H9 (cell line): ENCODE results near the gene IL17F. TPM values are rescaled to one million over a fixed set of nuclear protein-coding genes. Genes with fewer than 3 reads are reported as not detected.

Experiments used
- DNase-seq: peaks from one replicate; pipeline ENCODE4 v3.0.0-alpha.2; 2017
- H2AFZ ChIP-seq: one replicate; pipeline ENCODE4 v1.6.1; 2013; ENCODE audit warnings: mild to moderate bottlenecking, low read length, control low read depth, moderate library complexity
- H2AK5ac ChIP-seq: 2 replicates; pipeline ENCODE4 v1.6.1; 2013; ENCODE audit warnings: low read length, control low read depth, mixed read lengths; ENCODE audit not compliant: insufficient read length
- H2BK120ac ChIP-seq: one replicate; pipeline ENCODE4 v1.6.1; 2013; ENCODE audit warnings: low read depth, mild to moderate bottlenecking, low read length, control low read depth, inconsistent platforms; ENCODE audit not compliant: poor library complexity, severe bottlenecking
- H2BK12ac ChIP-seq: 2 replicates; pipeline ENCODE4 v1.6.1; 2013; ENCODE audit warnings: low read length, control low read depth, mixed read lengths, low read depth; ENCODE audit not compliant: insufficient read length
- H2BK15ac ChIP-seq: 2 replicates; pipeline ENCODE4 v1.6.1; 2013; ENCODE audit warnings: low read depth, low read length, control low read depth
- H2BK20ac ChIP-seq: one replicate; pipeline ENCODE4 v1.6.1; 2013; ENCODE audit warnings: low read depth, mild to moderate bottlenecking, low read length, control low read depth, inconsistent platforms; ENCODE audit not compliant: poor library complexity, severe bottlenecking
- H2BK5ac ChIP-seq: 2 replicates; pipeline ENCODE4 v1.6.1; 2013; ENCODE audit warnings: low read length, control low read depth, mixed read lengths; ENCODE audit not compliant: insufficient read length
- H3K14ac ChIP-seq: 2 replicates; pipeline ENCODE4 v1.6.1; 2013; ENCODE audit warnings: low read length, control low read depth; ENCODE audit not compliant: insufficient read depth
- H3K18ac ChIP-seq: 2 replicates; pipeline ENCODE4 v1.6.1; 2013; ENCODE audit warnings: low read depth, mild to moderate bottlenecking, mixed read lengths, low read length, control low read depth; ENCODE audit not compliant: insufficient read length
- H3K23ac ChIP-seq: 2 replicates; pipeline ENCODE4 v1.6.1; 2013; ENCODE audit warnings: low read length, control low read depth, mixed read lengths, low read depth; ENCODE audit not compliant: insufficient read length
- H3K23me2 ChIP-seq: 2 replicates; pipeline ENCODE4 v1.6.1; 2013; ENCODE audit warnings: low read depth, mild to moderate bottlenecking, mixed read lengths, low read length, control low read depth; ENCODE audit not compliant: insufficient read length, poor library complexity, severe bottlenecking
- H3K27ac ChIP-seq: 2 replicates; pipeline ENCODE4 v1.5.1; 2013; ENCODE audit warnings: low read length, control low read depth, mixed read lengths, low read depth; ENCODE audit not compliant: insufficient read length
- H3K27me3 ChIP-seq: 2 replicates; pipeline ENCODE4 v1.6.1; 2013; ENCODE audit warnings: low read length, control low read depth, inconsistent platforms; ENCODE audit not compliant: insufficient read depth
- H3K4ac ChIP-seq: 2 replicates; pipeline ENCODE4 v1.6.1; 2013; ENCODE audit warnings: low read depth, mild to moderate bottlenecking, control low read depth, inconsistent platforms, low read length, moderate library complexity
- H3K4me1 ChIP-seq: 2 replicates; pipeline ENCODE4 v1.6.1; 2013; ENCODE audit warnings: low read length, control low read depth, inconsistent platforms; ENCODE audit not compliant: insufficient read depth
- H3K4me2 ChIP-seq: 2 replicates; pipeline ENCODE4 v1.6.1; 2013; ENCODE audit warnings: low read length, control low read depth, mixed read lengths; ENCODE audit not compliant: insufficient read length, insufficient read depth
- H3K56ac ChIP-seq: 2 replicates; pipeline ENCODE4 v1.6.1; 2013; ENCODE audit warnings: low read depth, mild to moderate bottlenecking, mixed read lengths, low read length, control low read depth; ENCODE audit not compliant: insufficient read length
- H3K79me1 ChIP-seq: 2 replicates; pipeline ENCODE4 v1.6.1; 2013; ENCODE audit warnings: low read depth, mild to moderate bottlenecking, moderate library complexity, low read length, control low read depth, inconsistent platforms; ENCODE audit not compliant: insufficient read depth, poor library complexity, severe bottlenecking
- H3K79me2 ChIP-seq: 2 replicates; pipeline ENCODE4 v1.6.1; 2013; ENCODE audit warnings: low read length, control low read depth, inconsistent platforms; ENCODE audit not compliant: insufficient read depth
- H3K9ac ChIP-seq: 2 replicates; pipeline ENCODE4 v1.6.1; 2013; ENCODE audit warnings: low read length, control low read depth, mixed read lengths; ENCODE audit not compliant: insufficient read length; ENCODE audit errors: extremely low read depth
- H3K9me3 ChIP-seq: one replicate; pipeline ENCODE4 v1.6.1; 2013; ENCODE audit warnings: low read depth, low read length, inconsistent platforms; ENCODE audit not compliant: control insufficient read depth
- H3T11ph ChIP-seq: one replicate; pipeline ENCODE4 v1.6.1; 2013; ENCODE audit warnings: mild to moderate bottlenecking, low read length, control low read depth, inconsistent platforms
- H4K20me1 ChIP-seq: one replicate; pipeline ENCODE4 v1.6.1; 2013; ENCODE audit not compliant: control insufficient read depth, insufficient read length, insufficient read depth
- H4K5ac ChIP-seq: 2 replicates; pipeline ENCODE4 v1.6.1; 2013; ENCODE audit warnings: low read depth, mild to moderate bottlenecking, mixed read lengths, low read length, control low read depth; ENCODE audit not compliant: insufficient read length
- H4K8ac ChIP-seq: replicated peaks from 2 replicates; pipeline ENCODE4 v1.6.1; 2013; ENCODE audit warnings: low read length, control low read depth, mixed read lengths, low read depth; ENCODE audit not compliant: insufficient read length
- H4K91ac ChIP-seq: 2 replicates; pipeline ENCODE4 v1.6.1; 2013; ENCODE audit warnings: low read depth, mild to moderate bottlenecking, moderate library complexity, mixed read lengths, low read length, control low read depth; ENCODE audit not compliant: insufficient read length
- H3K27ac Mint-ChIP-seq, 3 experiments: 2 replicates in 2 of 3; 3 replicates in 1 of 3; pipeline ENCODE4 v1.8.0; 2020 to 2021; ENCODE audit warnings: mixed read lengths in 3 of 3, mild to moderate bottlenecking in 1 of 3, moderate library complexity in 1 of 3
- H3K27me3 Mint-ChIP-seq: 2 replicates; pipeline ENCODE4 v1.8.0; 2021; ENCODE audit warnings: low read depth, mild to moderate bottlenecking, moderate library complexity, mixed read lengths
- H3K36me3 Mint-ChIP-seq, 3 experiments: 2 replicates in 2 of 3; 3 replicates in 1 of 3; pipeline ENCODE4 v1.8.0; 2020 to 2021; ENCODE audit warnings: low read depth in 3 of 3, mixed read lengths in 3 of 3; ENCODE audit not compliant: insufficient read depth in 1 of 3
- H3K4me1 Mint-ChIP-seq, 2 experiments: 2 replicates each; pipeline ENCODE4 v1.8.0; 2020; ENCODE audit warnings: mixed read lengths in 2 of 2
- H3K4me3 Mint-ChIP-seq, 2 experiments: 2 replicates in 1 of 2; 3 replicates in 1 of 2; pipeline ENCODE4 v1.8.0; 2020 to 2021; ENCODE audit warnings: mild to moderate bottlenecking in 2 of 2, mixed read lengths in 2 of 2, moderate library complexity in 1 of 2
- H3K9me3 Mint-ChIP-seq, 2 experiments: 2 replicates in 1 of 2; 3 replicates in 1 of 2; pipeline ENCODE4 v1.8.0; 2020; ENCODE audit warnings: mild to moderate bottlenecking in 2 of 2, mixed read lengths in 2 of 2, moderate library complexity in 1 of 2
- WGBS: extraction: QIAGEN DNeasy Blood & Tissue Kit; methylation state at CpG from one replicate; pipeline ENCODE4 v1.1.7; 2013; ENCODE audit warnings: missing lambda C conversion rate, low lambda C conversion rate, mixed read lengths; ENCODE audit not compliant: insufficient read length; ENCODE audit errors: extremely low coverage; 5-methylcytosine and 5-hydroxymethylcytosine counted together
- total RNA-seq: library from RNA; stranded (reverse); gene quantifications from 2 replicates; pipeline ENCODE4 v1.2.1, GENCODE V29; 2021
- TF ChIP-seq, protein P1 (sequence below): fragments of 200-600 bp; sonication (generic); conservative IDR thresholded peaks from 3 replicates; pipeline ENCODE4 v1.8.0; 2021; ENCODE audit warnings: antibody characterized with exemption, mild to moderate bottlenecking

The IL17F gene
- total RNA-seq, 1 experiment from 2014 or later, result not detected

GRCh38 chr6:52207066-52207465 is 37.2 kb downstream of the IL17F start:
- Histone ChIP-seq H4K5ac (no peak overlapping the region), H4K20me1 (no peaks in the 10 kb centered on the region), H3K56ac (no peak overlapping the region), H2BK15ac (no peak overlapping the region), H3K9me3 (no peaks in the 10 kb centered on the region), H3K27me3 (no peaks in the 10 kb centered on the region), H3K18ac (no peak overlapping the region), H3K27ac (no peak overlapping the region), H4K8ac (no peak overlapping the region), H2BK5ac (no peak overlapping the region), H3K79me2 (no peaks in the 10 kb centered on the region), H3K4me1 (no peaks in the 10 kb centered on the region), H2AK5ac (no peak overlapping the region), H3K23ac (no peak overlapping the region), H3K4ac (no peak overlapping the region), H4K91ac (no peak overlapping the region), H3K23me2 (no peaks in the 10 kb centered on the region), H3K9ac (no peak overlapping the region), H2BK20ac (no peak overlapping the region), H3K4me2 (no peak overlapping the region), H2BK12ac (no peak overlapping the region), H3T11ph (no peak overlapping the region), H3K14ac (no peak overlapping the region), H2AFZ (no peak overlapping the region), H3K79me1 (no peaks in the 10 kb centered on the region), H2BK120ac (no peak overlapping the region)
- peaks cover 5% of the 10 kb centered on the region in 2 experiments; a peak in 3 of 4 replicates for H3K4me1 Mint-ChIP-seq
- H3K27ac Mint-ChIP-seq, result no peak overlapping the region
- peaks cover 0 to 4% (median 3%) of the 10 kb centered on the region in 3 experiments; a peak in 3 of 7 replicates for H3K36me3 Mint-ChIP-seq
- H3K9me3 Mint-ChIP-seq, result peaks cover 3 to 11% of the 10 kb centered on the region in 2 experiments; a peak in 4 of 5 replicates
- no CpG with 5 or more reads among the region's 2 CpGs for whole genome bisulfite sequencing
- no peaks in the 10 kb centered on the region for H3K27me3 Mint-ChIP-seq
- H3K4me3 Mint-ChIP-seq, result no peak overlapping the region
- TF ChIP-seq, protein P1, sequence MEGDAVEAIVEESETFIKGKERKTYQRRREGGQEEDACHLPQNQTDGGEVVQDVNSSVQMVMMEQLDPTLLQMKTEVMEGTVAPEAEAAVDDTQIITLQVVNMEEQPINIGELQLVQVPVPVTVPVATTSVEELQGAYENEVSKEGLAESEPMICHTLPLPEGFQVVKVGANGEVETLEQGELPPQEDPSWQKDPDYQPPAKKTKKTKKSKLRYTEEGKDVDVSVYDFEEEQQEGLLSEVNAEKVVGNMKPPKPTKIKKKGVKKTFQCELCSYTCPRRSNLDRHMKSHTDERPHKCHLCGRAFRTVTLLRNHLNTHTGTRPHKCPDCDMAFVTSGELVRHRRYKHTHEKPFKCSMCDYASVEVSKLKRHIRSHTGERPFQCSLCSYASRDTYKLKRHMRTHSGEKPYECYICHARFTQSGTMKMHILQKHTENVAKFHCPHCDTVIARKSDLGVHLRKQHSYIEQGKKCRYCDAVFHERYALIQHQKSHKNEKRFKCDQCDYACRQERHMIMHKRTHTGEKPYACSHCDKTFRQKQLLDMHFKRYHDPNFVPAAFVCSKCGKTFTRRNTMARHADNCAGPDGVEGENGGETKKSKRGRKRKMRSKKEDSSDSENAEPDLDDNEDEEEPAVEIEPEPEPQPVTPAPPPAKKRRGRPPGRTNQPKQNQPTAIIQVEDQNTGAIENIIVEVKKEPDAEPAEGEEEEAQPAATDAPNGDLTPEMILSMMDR, result peak; percentile 52; the same call in 2 of the 3 replicates
- DNase-seq, result no peak
